NOMO-1 treated with DMSO at 0.1 percent for 48 hours (cell line): ENCODE measurements around the gene TMEM233.
"Not testable (repeated sequence)": the region's sequence is repeated elsewhere in the genome, so short reads cannot be mapped to it uniquely, and the experiment has no call there.

ENCODE experiments used
- DNase-seq: peaks from one replicate; lab custom pipeline; 2025; ENCODE audit not compliant: unreplicated experiment; lab: John Stamatoyannopoulos, UW

TMEM233 gene

DNA sequence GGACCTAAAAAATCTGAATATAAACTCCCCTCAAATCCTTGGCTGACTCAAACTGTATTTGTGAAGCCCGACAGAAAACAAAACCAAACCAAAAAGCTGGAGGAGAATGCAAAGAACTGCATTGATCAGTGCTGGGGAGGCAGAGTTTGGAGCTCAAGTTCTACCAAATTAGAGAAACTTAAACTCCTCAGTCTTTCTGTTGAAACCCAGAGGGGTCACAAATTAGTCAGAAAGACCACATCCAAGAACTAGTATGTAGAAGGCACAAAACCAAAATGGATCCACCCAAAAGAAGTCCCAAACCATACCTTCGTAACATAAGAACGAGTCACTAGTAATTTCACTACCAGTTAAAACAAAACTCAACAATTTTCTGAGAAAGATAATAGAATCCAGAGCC, 59.1 kb downstream of the TMEM233 start:
- no peak for DNase-seq

DNA sequence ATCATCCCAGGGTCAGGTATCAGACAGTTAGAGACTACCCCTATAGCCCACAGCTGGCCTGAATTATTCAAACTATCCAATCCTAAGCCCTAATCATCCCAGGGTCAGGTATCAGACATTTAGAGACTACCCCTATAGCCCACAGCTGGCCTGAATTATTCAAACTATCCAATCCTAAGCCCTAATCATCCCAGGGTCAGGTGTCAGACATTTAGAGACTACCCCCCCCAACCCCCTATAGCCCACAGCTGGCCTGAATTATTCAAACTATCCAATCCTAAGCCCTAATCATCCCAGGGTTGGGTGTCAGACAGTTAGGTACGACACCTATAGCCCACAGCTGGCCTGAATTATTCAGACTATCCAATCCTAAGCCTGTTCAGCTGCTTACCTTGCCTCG, 63.4 kb downstream of the TMEM233 start:
- DNase-seq, result not testable (repeated sequence)

DNA sequence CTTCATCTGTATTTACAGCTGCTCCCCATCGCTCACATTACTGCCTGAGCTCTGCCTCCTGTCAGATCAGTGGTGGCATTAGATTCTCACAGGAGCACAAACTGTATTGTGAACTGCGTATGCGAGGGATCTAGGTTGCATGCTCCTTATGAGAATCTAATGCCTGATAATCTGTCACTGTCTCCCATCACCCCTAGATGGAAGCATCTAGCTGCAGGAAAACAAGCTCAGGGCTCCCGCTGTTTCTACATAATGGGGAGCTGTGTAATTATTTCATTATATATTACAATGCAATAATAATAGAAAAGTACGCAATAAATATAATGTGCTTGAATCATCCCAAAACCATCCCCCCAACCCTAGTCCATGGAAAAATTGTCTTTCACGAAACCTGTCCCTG, 64.6 kb downstream of the TMEM233 start:
- not testable (repeated sequence) for DNase-seq

DNA sequence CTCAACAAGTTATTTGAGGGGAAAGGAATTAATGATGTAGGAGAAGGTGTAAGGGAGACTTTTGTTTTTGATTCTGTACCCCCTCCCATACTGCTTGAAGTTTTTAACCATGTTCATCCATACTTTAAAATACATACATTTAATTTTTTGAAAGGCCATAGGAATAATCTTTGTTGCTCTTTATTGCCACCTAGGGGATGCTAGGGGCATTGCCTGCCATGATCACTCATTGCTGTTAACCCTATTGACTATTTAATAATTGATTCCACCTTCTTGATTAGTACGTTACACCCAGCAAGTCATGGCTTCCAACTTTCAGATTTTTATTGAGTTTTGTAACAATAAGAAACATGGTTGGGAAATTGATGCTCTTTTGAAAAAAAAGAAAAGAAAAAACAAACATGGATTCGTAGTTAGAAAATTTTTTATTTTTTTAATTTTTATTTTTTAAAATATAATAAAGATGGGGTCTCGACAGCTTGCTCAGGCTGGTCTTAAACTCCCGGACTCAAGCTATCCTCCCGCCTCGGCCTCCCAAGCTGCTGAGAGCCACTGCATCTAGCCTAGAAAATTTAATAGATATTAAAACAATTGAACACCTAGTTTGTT, 65.8 kb downstream of the TMEM233 start:
- DNase-seq, result peak; percentile 39

DNA sequence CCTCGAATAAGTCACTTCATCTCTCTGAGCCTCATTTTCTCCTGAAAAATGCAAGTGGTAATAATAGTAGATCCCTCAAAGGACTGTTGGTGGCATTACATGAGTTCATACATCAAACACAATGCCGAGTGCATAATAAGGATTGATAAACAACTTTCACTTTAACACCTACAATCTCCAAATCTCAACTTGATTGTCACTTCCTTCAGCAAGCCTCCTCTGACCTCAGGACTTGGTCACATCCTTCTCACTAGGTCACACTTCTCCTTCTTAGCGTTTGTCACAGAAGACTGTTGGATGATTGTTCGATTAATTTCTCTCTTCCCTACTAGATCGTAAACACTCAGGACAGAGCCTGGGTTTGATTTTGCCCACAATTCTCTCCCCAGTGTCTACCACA, 66.5 kb downstream of the TMEM233 start:
- DNase-seq, result peak; percentile 64

DNA sequence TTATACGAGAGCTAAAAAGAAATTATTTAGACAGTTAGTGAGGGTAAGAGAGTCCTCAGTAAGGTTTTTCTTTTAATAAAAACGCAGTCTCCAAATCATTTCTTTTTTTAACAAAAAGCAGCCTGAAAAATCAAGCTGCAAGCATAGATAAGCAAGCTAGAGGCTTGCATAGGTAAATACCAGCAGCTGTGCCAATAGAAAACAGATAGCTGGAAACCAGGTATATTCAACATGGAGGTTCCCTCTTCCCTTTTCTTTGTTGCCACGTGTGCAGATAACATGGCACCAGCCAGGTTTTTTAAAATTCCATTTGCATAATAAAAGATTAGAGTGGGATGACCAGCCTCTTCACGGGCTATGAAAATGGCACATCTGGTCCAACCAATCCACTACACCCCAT, 68.3 kb downstream of the TMEM233 start:
- DNase-seq, result no peak

DNA sequence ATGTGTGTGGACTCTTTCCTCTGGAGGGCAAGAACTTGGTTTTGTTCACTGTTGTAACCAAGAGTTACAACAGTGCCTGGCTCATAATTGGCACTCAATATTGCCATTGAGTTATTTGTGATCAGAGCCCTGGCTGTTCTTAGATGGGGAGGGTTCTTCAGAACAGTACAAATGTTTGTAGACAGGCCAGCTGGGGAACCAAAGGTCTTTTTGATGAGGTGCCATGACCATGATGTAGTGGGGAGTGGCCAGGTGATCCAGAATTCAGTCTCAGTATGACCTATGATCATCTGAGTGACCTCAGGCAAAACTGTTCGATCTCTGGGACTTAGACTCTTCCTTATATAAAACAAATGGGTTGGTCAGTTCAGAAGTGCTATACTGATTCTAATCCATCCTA, 71.1 kb downstream of the TMEM233 start:
- DNase-seq, result no peak

DNA sequence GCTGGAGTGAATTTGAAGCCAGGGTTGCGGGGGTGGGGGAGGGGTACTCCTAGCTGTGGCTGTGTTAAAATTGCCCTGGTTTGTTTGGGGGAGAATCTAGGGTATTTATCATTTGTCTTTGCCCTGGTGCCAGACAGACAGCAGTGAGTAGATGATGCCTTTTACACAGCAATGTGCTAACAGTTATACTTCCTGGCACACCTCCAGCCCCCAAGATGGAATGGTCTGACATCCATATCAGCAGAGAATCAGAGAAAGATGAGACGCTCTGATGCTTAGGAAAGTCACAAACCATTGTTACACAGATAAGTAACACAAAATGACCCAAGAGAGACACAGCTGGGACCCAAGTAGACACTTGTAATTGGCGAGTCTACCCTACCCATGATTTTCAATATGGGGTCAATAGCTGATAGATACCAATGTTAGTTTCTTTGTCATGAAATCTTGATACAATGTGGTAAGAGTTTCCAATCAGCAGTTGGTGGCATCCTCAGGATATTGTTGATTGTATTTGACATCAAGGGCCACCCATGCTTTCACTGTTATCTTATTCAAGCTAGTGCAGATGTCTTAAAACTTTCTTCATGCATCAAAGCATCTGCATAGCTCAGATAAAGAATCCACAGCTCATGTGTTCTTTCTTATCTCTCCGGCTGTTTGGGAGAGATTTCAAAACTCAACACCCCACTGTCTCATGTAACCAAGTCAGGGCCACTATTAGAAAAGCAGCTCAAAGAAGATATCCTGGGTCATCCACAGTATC, 71.8 kb downstream of the TMEM233 start:
- DNase-seq, result no peak

DNA sequence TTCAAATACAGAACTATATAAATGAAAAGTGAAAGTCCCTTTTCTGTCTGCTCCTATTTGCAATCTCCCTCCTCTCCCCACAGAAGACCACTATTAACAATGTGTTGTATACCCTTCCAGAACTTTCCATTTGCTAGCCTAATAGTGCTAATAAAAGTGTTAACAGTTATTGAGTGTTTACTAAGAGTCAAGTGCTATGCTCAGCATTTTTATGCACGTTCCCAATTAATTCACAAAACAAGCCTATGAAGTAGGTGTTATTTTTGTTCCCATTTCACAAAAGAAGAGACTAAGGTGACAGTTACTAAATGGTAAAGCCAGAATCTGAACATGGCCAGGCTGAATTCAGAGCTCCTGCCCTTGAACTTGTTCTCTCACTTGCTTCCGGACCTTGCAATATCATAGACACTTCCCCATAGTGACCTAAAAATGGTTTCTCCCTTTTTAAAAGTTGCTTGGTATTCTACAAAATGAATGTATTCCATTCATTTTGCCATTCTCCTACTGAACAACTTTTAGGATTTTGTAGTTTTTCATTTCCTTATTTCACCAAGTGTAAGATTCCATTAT, 72.7 kb downstream of the TMEM233 start:
- DNase-seq, result peak; percentile 62

DNA sequence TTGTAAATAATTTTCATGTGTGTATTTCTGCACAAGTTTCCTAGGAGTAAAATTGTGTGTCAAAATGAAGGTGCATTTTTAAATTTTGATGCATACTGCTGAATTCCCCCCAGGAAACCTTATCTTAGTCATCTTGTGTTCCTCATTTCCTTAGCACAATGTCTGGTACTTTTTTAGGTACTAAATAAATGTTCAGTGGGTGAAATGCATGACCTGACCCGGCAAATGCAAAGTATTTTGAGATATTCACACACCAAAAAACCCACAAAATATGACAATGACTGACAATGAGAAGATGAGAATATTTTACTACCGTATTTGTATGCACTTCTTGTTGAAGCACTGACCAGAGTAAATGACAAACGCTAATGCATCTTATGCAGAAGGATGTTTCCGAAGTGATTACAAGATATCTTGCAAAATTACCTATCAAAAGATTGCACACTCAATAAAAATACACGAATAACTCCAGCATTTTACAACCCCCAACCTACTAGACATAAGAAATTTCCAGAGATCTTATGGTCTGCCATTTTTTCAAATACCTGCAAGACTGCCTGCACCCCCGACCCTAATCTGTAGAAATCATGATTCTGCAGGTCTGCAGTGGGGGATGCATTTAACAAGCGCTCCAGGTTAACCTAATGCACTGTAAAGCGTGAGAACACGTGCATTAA, 73.5 kb downstream of the TMEM233 start:
- DNase-seq, result peak; percentile 26

DNA sequence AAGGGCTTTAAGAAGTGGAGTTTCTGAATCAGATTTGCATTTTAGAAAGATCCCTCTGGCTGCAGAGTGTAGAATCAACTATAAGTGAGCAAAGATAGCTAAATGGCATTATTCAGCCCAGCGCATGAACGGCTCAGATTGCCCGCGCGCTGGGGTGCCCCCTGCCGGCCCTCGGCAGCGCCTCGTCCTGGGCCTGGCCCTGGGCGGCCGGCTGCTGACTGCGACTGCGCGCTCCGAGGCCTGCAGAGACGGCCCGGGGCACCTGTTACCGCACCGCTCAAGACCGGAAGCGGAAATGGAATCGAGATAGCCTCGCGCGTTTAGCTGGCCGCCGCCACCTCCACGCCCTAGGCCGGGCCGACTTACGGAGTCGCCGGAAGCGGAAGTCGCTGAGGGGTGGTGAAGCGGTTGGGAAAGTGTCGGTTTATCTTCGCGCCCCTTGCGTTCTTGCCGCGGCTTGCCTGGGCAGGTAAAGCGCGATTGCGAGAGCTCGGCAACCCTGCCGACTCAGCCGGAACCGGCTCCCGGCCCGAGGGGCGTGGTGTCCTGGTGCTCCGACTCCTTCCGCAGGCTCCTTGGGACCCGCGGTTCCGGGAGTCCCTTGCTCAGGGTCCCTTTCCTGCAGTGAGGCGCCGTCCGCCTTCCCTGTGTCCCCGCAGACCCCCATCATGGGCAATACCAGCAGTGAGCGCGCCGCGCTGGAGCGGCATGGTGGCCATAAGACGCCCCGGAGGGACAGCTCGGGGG, 74.2 kb downstream of the TMEM233 start, which contains the start of gene PRKAB1:
Gene PRKAB1 (plus strand): TSS at position 557 of the 747 bp plus-strand sequence. CDS start 112 bp downstream, at position 669.
- peak; percentile 98 for DNase-seq

DNA sequence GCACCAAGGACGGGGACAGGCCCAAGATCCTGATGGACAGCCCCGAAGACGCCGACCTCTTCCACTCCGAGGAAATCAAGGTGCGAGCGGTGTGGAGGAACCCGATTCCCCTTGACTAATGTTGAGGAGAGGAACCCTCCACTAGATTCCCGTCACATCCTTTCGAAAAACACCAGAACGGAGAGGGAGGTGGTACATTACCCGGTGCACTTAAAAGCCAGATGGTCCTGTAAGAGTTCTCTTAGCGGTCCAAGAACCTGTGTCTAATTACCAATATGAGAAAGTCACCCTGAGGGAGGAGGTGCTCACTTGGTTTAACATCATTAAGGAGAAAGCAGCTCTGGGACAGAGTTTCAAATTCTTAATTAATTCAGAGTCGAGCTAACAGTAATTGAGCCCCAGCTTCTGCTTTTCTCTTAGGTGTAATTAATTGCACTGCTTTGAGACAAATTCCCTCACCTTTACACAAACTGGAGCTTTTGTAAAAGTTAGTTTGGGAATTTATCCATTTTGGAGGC, 74.8 kb downstream of the TMEM233 start:
- peak; percentile 11 for DNase-seq

DNA sequence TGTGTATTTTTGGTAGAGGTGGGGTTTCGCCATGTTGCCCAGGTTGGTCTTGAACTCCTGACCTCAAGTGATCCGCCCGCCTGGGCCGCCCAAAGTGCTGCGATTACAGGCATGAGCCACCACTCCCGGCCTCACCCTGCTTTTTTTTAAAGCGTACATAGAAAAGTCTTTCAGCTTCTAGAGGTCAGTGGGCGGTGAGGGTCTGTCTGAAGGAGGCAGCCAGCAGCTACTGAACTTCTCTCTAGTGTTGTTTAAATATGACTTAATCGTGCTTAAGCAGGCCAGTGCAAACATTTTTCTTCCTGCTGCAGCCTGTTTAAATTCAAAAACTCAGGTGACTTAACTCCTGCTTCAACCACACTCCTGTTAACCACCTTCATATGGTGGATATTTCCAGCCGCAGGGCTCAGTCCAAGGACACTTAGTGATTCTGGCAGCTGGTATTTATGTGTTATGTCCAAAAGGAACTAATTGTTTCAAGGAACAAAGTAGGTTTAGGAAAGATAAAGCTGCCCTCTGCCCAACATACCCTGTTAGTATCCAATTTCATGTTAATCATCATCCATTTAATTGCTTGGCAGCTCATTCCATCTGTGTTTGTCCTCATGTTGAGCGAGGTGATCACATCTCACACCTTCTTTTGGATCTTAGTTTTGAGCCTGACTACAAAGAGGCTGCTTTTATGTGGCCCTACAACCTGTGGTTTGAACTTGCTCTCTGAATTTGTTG, 76.3 kb downstream of the TMEM233 start:
- DNase-seq, result no peak

DNA sequence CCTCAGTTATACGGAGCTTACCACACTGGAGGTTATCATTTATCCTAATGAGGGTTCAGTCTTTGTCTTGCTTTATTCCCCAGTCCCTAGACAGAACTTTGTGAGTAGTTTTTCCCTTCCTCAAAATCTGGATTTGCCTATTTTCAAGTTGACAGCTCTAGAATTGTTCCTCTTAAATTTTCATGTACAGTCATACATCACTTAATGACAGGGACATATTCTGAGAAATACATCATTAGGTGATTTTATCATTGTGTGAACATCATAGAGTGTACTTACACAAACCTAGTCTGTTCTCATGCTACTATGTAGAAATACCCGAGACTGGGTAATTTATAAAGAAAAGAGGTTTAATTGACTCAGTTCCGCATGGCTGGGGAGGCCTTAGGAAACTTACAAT, 77.5 kb downstream of the TMEM233 start:
- DNase-seq, result no peak

DNA sequence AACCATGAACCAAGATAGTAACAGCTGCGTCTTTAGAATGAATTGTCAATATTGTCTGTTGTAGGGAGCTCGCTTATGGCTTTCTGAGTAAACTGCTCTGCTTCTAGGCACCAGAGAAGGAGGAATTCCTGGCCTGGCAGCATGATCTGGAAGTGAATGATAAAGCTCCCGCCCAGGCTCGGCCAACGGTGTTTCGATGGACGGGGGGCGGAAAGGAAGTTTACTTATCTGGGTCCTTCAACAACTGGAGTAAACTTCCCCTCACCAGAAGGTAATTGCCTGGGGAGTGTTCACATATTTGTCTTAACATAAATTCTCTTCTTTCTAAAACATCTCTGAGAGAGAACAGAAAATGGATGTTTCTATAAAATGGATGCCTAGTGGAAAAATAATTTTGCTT, 78.6 kb downstream of the TMEM233 start:
- DNase-seq, result no peak

DNA sequence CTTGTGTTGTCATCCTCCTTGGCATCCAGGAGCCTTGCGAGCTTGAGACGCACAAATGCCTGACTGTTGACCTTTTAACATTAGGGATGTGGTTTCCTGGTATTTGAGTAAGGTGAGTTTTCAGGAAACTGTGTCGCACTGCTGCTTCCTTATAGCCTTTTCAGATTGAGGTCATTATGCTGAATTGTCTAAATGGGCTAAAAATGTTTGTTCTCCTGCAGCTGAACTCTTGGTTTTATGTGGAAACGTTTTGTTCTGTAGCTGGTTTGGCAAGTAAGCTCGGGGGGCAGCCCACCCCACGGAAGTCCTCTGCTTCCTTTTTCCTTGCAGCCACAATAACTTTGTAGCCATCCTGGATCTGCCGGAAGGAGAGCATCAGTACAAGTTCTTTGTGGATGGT, 80.1 kb downstream of the TMEM233 start:
- no peak for DNase-seq

DNA sequence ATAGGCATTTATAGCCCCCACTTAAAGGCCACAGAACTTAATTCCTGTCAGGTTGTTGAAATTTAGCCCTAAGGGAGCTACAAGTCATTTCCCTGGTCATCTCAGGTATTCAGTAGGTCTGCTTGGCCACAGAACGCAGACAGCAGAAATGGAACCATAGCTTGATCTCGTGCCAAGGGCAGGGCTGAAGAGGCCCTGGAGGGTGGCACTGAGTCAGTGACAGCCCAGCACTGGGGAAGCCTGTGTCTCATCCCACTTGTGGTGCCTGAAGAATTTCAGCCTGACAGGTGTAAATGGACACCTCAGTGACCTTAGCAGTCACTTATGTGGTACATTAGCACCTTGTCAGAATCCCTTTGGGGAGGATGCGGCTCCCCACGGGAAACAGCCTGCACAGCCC, 81.0 kb downstream of the TMEM233 start:
- no peak for DNase-seq

DNA sequence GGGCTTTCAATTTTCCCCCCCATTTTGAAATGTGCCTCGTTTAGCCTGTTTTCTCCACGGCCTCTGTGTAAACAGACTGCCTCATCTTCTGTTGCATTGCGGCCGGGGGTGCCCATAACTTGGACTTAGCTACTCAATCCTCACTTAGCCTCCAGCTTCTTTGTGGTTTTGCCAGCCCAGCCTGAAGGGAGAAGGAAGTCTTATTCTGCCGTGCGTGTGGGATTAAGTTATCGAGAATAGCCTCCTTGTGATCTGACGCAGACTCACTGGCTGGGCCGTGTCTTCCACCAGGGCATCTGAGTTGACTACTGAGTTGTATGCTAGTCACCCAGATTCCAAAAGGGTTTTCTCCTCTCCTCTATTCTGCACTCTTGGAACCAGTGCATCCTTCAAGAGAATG, 82.4 kb downstream of the TMEM233 start:
- no peak for DNase-seq

DNA sequence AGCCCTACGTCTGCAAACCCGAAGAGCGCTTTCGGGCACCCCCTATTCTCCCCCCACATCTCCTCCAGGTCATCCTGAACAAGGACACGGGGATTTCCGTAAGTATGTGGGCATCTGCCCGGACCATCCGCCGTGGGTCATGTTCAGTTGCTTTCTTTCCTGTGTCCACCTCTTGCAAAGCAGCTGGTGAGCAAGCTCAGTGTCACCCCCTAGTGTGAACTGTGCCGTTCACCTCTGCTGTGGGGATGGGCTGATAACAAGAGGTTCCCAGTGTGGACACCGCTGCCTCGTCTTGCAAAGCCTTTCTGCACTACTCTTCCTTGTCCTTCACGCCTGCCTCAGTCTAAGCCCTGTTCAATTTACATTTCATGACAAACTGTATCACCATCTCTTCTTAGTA, 83.0 kb downstream of the TMEM233 start:
- DNase-seq, result no peak

DNA sequence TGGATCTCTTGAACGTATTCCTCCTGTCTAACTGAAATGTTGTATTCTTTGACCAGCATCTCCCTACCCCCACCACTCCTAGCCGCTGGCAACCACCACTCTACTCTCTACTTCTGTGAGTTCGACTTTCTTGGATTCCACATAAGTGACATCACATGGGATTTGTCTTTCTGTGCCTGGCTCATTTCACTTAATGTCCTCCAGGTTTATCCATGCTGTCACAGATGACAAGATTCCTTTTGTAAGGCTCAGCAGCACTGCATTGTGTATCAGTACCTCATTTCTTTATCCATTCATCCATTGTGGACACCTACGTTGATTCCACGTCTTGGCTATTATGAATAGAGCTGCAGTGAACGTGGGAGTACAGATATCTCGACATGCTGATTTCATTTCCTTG, 84.9 kb downstream of the TMEM233 start:
- no peak for DNase-seq
